A673 (cell line): ENCODE data around the gene LRRC23. TPM values are rescaled to one million over a fixed set of nuclear protein-coding genes. Genes with fewer than 3 reads are reported as not detected.
A peak's percentile ranks its signal among the peaks of the same experiment; 100 is the strongest.
"Not testable (repeated sequence)": the region's sequence is repeated elsewhere in the genome, so short reads cannot be mapped to it uniquely, and the experiment has no call there.

Source experiments
- BruUV-seq: library from RNA; stranded (reverse); fragments of 400-500 nt; replicated peaks from 2 replicates; lab custom pipeline; 2021; lab: Mats Ljungman, UMichigan
- CTCF ChIA-PET: fragments of 300-600 bp; sonication (Branson Sonifier 250); formaldehyde crosslinking; loops from one replicate; lab custom pipeline; 2022; ENCODE audit warnings: antibody characterized with exemption; lab: Charles Lee
- POLR2A ChIA-PET: fragments of 300-600 bp; sonication (Branson Sonifier 250); formaldehyde crosslinking; loops from one replicate; lab custom pipeline; 2022; ENCODE audit warnings: antibody characterized with exemption; ENCODE audit not compliant: low non-redundant PET; lab: Charles Lee
- DNase-seq: peaks from one replicate; pipeline ENCODE4 v3.0.0-alpha.2; 2015; ENCODE audit warnings: low spot score
- H3K27ac ChIP-seq: fragments of 200-600 bp; sonication (generic); 2 replicates; pipeline ENCODE4 v1.5.1; 2016; ENCODE audit warnings: mixed run types, low read depth, mild to moderate bottlenecking, mixed read lengths, antibody characterized with exemption, low read length; ENCODE audit not compliant: poor library complexity, severe bottlenecking
- H3K27me3 ChIP-seq: fragments of 200-600 bp; sonication (generic); replicated peaks from 2 replicates; pipeline ENCODE4 v1.6.1; 2017; ENCODE audit warnings: mixed run types, low read depth, mild to moderate bottlenecking, mixed read lengths, antibody characterized with exemption, low read length; ENCODE audit not compliant: insufficient read depth, poor library complexity
- H3K36me3 ChIP-seq: fragments of 200-600 bp; sonication (generic); 2 replicates; pipeline ENCODE4 v1.6.1; 2016; ENCODE audit warnings: mixed run types, mild to moderate bottlenecking, mixed read lengths, antibody characterized with exemption, low read length; ENCODE audit not compliant: insufficient read depth, poor library complexity, severe bottlenecking
- H3K4me1 ChIP-seq: fragments of 200-600 bp; sonication (generic); 2 replicates; pipeline ENCODE4 v1.6.1; 2017; ENCODE audit warnings: mixed run types, mild to moderate bottlenecking, mixed read lengths, antibody characterized with exemption, low read length; ENCODE audit not compliant: insufficient read depth, poor library complexity, severe bottlenecking
- H3K4me3 ChIP-seq: fragments of 200-600 bp; sonication (generic); 2 replicates; pipeline ENCODE4 v1.5.1; 2016; ENCODE audit warnings: low read depth, mixed run types, mild to moderate bottlenecking, mixed read lengths, low read length; ENCODE audit not compliant: poor library complexity, severe bottlenecking
- H3K9me3 ChIP-seq: fragments of 200-600 bp; sonication (generic); 2 replicates; pipeline ENCODE4 v1.6.1; 2016; ENCODE audit warnings: mixed run types, low read depth, mild to moderate bottlenecking, mixed read lengths, antibody characterized with exemption, low read length; ENCODE audit not compliant: poor library complexity, severe bottlenecking
- EZH2 ChIP-seq: fragments of 200-600 bp; sonication (generic); IDR thresholded peaks from 2 replicates; pipeline ENCODE4 v1.6.1; 2017; ENCODE audit warnings: borderline replicate concordance, low read depth, mild to moderate bottlenecking, mixed read lengths, antibody characterized with exemption, low read length; ENCODE audit not compliant: poor library complexity, severe bottlenecking
- intact Hi-C: fragments of 100-400 bp; cut with micrococcal nuclease; formaldehyde crosslinking; loops from one replicate; pipeline ENCODE4 v1.10.0; 2022; ENCODE audit not compliant: unreplicated experiment
- total RNA-seq: library from RNA; stranded (reverse); gene quantifications from 2 replicates; pipeline ENCODE4 v1.2.3, GENCODE V29; 2021
- TF ChIP-seq, protein P1 (sequence below): fragments of 300-800, 200-600 bp; sonication (generic); conservative IDR thresholded peaks from 2 replicates; pipeline ENCODE4 v1.5.1; 2017; ENCODE audit warnings: low read depth, mild to moderate bottlenecking, antibody characterized with exemption, low read length, moderate library complexity, mixed read lengths

The LRRC23 gene
- total RNA-seq, 1 experiment from 2014 or later = 7.7 TPM

DNA sequence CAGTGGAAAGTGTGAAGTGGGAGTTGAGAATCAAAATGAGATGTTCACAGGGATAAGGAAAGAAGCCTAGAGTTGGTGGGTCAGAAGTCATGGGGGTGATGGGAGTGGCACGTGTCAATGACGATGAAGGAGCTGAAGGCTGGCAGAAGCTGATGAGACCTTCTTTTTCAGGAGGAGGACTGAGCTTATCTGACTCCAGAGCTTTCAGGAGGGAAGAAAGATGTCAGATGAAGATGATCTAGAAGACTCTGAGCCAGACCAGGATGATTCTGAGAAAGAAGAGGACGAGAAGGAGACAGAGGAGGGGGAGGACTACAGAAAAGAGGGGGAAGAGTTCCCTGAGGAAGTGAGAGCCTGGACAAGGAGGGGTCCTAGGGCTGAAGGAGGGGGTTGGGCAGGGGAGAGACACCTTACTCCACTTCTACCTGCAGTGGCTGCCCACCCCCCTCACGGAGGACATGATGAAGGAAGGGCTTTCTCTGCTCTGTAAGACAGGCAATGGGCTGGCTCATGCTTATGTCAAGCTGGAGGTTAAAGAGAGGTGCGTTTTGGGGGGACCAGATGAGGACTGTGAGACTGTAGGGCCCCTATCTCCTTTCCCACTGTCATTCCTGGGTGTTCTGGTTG lies 905 bp downstream of the LRRC23 start:
- Histone ChIP-seq H3K4me1 (peaks cover 7% of the 10 kb centered on the region), H3K36me3 (no peaks in the 10 kb centered on the region), H3K9me3 (no peaks in the 10 kb centered on the region), H3K27me3 (no peaks in the 10 kb centered on the region), H3K27ac (peak overlapping the region; percentile 63), H3K4me3 (peak overlapping the region; percentile 56)
- ChIA-PET POLR2A (no interaction called here), CTCF (no interaction called here)
- no TSS peak for BruUV-seq
- intact Hi-C loops = loop anchor here (2.0 kb wide), 1 partner anchor 33 kb away; the partner anchor contains the start of gene SPSB2
- TF ChIP-seq, protein P1, sequence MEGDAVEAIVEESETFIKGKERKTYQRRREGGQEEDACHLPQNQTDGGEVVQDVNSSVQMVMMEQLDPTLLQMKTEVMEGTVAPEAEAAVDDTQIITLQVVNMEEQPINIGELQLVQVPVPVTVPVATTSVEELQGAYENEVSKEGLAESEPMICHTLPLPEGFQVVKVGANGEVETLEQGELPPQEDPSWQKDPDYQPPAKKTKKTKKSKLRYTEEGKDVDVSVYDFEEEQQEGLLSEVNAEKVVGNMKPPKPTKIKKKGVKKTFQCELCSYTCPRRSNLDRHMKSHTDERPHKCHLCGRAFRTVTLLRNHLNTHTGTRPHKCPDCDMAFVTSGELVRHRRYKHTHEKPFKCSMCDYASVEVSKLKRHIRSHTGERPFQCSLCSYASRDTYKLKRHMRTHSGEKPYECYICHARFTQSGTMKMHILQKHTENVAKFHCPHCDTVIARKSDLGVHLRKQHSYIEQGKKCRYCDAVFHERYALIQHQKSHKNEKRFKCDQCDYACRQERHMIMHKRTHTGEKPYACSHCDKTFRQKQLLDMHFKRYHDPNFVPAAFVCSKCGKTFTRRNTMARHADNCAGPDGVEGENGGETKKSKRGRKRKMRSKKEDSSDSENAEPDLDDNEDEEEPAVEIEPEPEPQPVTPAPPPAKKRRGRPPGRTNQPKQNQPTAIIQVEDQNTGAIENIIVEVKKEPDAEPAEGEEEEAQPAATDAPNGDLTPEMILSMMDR = no peak
- no peak for TF ChIP-seq EZH2
- no peak for DNase-seq

DNA sequence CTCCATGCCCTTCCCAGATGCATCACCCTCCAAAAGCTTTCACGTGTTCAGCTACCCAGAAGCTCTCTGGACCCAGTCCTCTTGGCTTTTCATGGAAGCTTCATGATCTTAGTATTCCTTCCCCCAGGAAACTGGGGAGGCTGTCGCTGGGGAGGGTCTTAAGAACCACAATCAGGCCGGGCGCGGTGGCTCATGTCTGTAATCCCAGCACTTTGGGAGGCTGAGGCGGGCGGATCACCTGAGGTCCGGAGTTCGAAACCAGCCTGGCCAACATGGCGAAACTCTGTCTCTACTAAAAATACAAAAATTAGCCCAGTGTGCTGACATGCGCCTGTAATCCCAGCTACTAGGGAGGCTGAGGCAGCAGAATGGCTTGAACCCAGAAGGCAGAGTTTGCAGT lies 3.5 kb downstream of the LRRC23 start:
- intact Hi-C loops, H3K27me3 ChIP-seq, POLR2A ChIA-PET, H3K9me3 ChIP-seq, H3K36me3 ChIP-seq, H3K27ac ChIP-seq, BruUV-seq, CTCF ChIA-PET, H3K4me1 ChIP-seq, H3K4me3 ChIP-seq, DNase-seq: not testable (repeated sequence)

DNA sequence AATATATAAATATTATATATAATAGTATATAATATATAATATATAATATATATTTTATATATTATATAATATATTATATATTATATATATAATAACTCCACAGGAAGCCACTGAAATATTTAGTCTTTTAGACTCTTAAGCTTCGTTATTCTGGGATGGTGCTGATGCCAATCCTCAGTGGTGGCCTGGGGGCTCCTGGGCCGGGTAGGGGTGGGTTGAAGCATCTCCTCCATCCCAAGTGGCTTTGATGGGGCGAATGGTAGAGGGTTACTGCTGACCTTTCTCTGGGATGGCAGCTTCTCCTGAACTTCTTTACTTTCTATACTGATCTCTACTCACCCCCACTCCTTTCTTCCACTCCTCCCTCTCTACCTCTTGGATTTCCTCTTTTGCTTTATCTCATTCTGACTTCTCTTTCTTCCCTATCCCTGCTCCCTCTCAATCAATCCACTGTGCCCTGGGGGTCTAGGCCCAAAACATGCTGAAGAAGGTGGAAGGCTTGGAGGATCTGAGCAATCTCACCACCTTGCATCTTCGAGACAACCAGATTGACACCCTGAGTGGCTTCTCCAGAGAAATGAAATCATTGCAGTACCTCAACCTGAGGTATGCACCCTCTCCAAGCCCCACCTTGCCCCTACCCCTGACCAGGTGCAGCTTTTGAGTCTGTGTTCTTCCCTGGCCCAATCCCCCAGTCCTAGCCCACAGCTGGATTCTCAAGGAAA lies 5.0 kb downstream of the LRRC23 start:
- ChIA-PET POLR2A (no interaction called here), CTCF (no interaction called here)
- H3K27me3 ChIP-seq = no peaks in the 10 kb centered on the region
- no TSS peak for BruUV-seq
- no peak for DNase-seq
- intact Hi-C loops = no loop called here
- H3K9me3 ChIP-seq = no peaks in the 10 kb centered on the region
- no peak overlapping the region for H3K27ac ChIP-seq
- no peak overlapping the region for H3K4me3 ChIP-seq
- peaks cover 6% of the 10 kb centered on the region for H3K4me1 ChIP-seq
- H3K36me3 ChIP-seq = no peaks in the 10 kb centered on the region
- TF ChIP-seq EZH2 = no peak
- TF ChIP-seq, protein P1 = no peak
